Activated T-cell treated with anti-CD3 and anti-CD28 coated beads for 24 hours (primary cell): Measurements from ENCODE around the gene MOB1B.

Experiments
- DNase-seq: peaks from one replicate; pipeline ENCODE4 v3.0.0-alpha.2; 2020; ENCODE audit warnings: low read depth

MOB1B gene

GRCh38 chr4:70914631-70915030 is 12.5 kb downstream of the MOB1B start:
- DNase-seq, result no peak

- no peak for DNase-seq
Observed at GRCh38 chr4:70915036-70915815, 13.1 kb downstream of the MOB1B start.

GRCh38 chr4:70915874-70916559 is 13.8 kb downstream of the MOB1B start:
- DNase-seq, result no peak

- no peak for DNase-seq
Observed at GRCh38 chr4:70920592-70920991, 18.4 kb downstream of the MOB1B start.

GRCh38 chr4:70925418-70925817 is 23.2 kb downstream of the MOB1B start:
- DNase-seq, result no peak

GRCh38 chr4:70925899-70926635 is 23.9 kb downstream of the MOB1B start:
- no peak for DNase-seq

- no peak for DNase-seq
Observed at GRCh38 chr4:70927502-70928137, 25.5 kb downstream of the MOB1B start.

- no peak for DNase-seq
Observed at GRCh38 chr4:70930530-70931256, 28.5 kb downstream of the MOB1B start.

- no peak for DNase-seq
Observed at GRCh38 chr4:70931347-70931746, 29.2 kb downstream of the MOB1B start.

GRCh38 chr4:70932984-70933383 is 30.8 kb downstream of the MOB1B start:
- no peak for DNase-seq

GRCh38 chr4:70935038-70935695 is 33.0 kb downstream of the MOB1B start:
- no peak for DNase-seq

GRCh38 chr4:70936200-70936787 is 34.1 kb downstream of the MOB1B start:
- no peak for DNase-seq

GRCh38 chr4:70938086-70938485 is 35.9 kb downstream of the MOB1B start:
- DNase-seq, result no peak

- DNase-seq, result no peak
Observed at GRCh38 chr4:70940134-70940533, 38.0 kb downstream of the MOB1B start.

- DNase-seq, result no peak
Observed at GRCh38 chr4:70943114-70943513, 40.9 kb downstream of the MOB1B start.

GRCh38 chr4:70945046-70945445 is 42.9 kb downstream of the MOB1B start:
- DNase-seq, result no peak

- DNase-seq, result no peak
Observed at GRCh38 chr4:70945452-70946055, 43.4 kb downstream of the MOB1B start.

GRCh38 chr4:70946939-70947338 is 44.8 kb downstream of the MOB1B start:
- no peak for DNase-seq

GRCh38 chr4:70948665-70949260 is 46.6 kb downstream of the MOB1B start:
- no peak for DNase-seq

- DNase-seq, result no peak
Observed at GRCh38 chr4:70954032-70954431, 51.9 kb downstream of the MOB1B start.
